Caco-2 (cell line): ENCODE results near the gene ATP9B. TPM values are rescaled to one million over a fixed set of nuclear protein-coding genes. Genes with fewer than 3 reads are reported as not detected.
"Not testable (repeated sequence)": the region's sequence is repeated elsewhere in the genome, so short reads cannot be mapped to it uniquely, and the experiment has no call there.

Experiments used
- BruUV-seq: library from RNA; stranded (reverse); fragments of 400-500 nt; replicated peaks from 2 replicates; lab custom pipeline; 2021; lab: Mats Ljungman, UMichigan
- CTCF ChIA-PET: fragments of 300-600 bp; sonication (Branson Sonifier 250); formaldehyde crosslinking; loops from one replicate; lab custom pipeline; 2022; ENCODE audit warnings: antibody characterized with exemption; lab: Charles Lee
- POLR2A ChIA-PET: fragments of 300-600 bp; sonication (Branson Sonifier 250); formaldehyde crosslinking; loops from one replicate; lab custom pipeline; 2022; ENCODE audit warnings: antibody characterized with exemption; lab: Charles Lee
- DNase-seq, 2 experiments: peaks; one replicate each; pipeline versions ENCODE4 v3.0.0 to v3.0.0-alpha.2; 2020 to 2022
- H3K27me3 ChIP-seq: replicated peaks from 2 replicates; pipeline ENCODE4 v1.6.0; 2011; ENCODE audit warnings: low read length; ENCODE audit not compliant: control insufficient read depth, insufficient read depth
- H3K36me3 ChIP-seq: 2 replicates; pipeline ENCODE4 v1.5.1; 2011; ENCODE audit warnings: low read length; ENCODE audit not compliant: control insufficient read depth, insufficient read depth
- H3K4me1 ChIP-seq: fragments of 250-450 bp; sonication (Bioruptor Pico); 2 replicates; pipeline ENCODE4 v1.5.1; 2020; ENCODE audit warnings: mild to moderate bottlenecking
- H3K4me3 ChIP-seq: 2 replicates; pipeline ENCODE4 v1.5.1; 2011; ENCODE audit warnings: low read depth, mild to moderate bottlenecking, control low read depth, low read length
- H3K9me3 ChIP-seq: fragments of 250-450 bp; sonication (Bioruptor Pico); 2 replicates; pipeline ENCODE4 v1.5.1; 2020; ENCODE audit warnings: mild to moderate bottlenecking, moderate library complexity
- H3K27ac Mint-ChIP-seq: one replicate; pipeline ENCODE4 v1.8.0; 2022; ENCODE audit warnings: mixed read lengths; ENCODE audit not compliant: unreplicated experiment
- H3K27me3 Mint-ChIP-seq: one replicate; pipeline ENCODE4 v1.8.0; 2022; ENCODE audit warnings: mixed read lengths; ENCODE audit not compliant: insufficient read depth, unreplicated experiment
- H3K36me3 Mint-ChIP-seq: one replicate; pipeline ENCODE4 v1.8.0; 2022; ENCODE audit warnings: mild to moderate bottlenecking, mixed read lengths; ENCODE audit not compliant: insufficient read depth, unreplicated experiment
- H3K4me1 Mint-ChIP-seq: one replicate; pipeline ENCODE4 v1.8.0; 2022; ENCODE audit warnings: low read depth, mixed read lengths; ENCODE audit not compliant: unreplicated experiment
- H3K4me3 Mint-ChIP-seq: one replicate; pipeline ENCODE4 v1.8.0; 2022; ENCODE audit warnings: mild to moderate bottlenecking, moderate library complexity, mixed read lengths; ENCODE audit not compliant: unreplicated experiment
- H3K9me3 Mint-ChIP-seq: one replicate; pipeline ENCODE4 v1.8.0; 2022; ENCODE audit warnings: mixed read lengths; ENCODE audit not compliant: unreplicated experiment
- CTCF ChIP-seq, 2 experiments: fragments of 200-600 bp in 1 of 2; IDR thresholded peaks; 1 replicate in 1 of 2; 2 replicates in 1 of 2; pipeline versions ENCODE4 v1.5.1 to v1.8.0; 2011 to 2022; ENCODE audit warnings: antibody characterized with exemption in 1 of 2, control low read depth in 1 of 2, inconsistent platforms in 1 of 2, low read depth in 1 of 2, low read length in 1 of 2, mild to moderate bottlenecking in 1 of 2, moderate library complexity in 1 of 2; ENCODE audit not compliant: insufficient read depth in 1 of 2, severe bottlenecking in 1 of 2, unreplicated experiment in 1 of 2
- intact Hi-C: fragments of 100-400 bp; cut with micrococcal nuclease; formaldehyde crosslinking; loops from one replicate; pipeline ENCODE4 v1.10.0; 2022; ENCODE audit not compliant: unreplicated experiment
- total RNA-seq: library from RNA; stranded (reverse); gene quantifications from 2 replicates; pipeline ENCODE4 v1.2.3, GENCODE V29; 2022

The ATP9B gene
- total RNA-seq, 1 experiment from 2014 or later = 15.8 TPM

- no peak overlapping the region for H3K4me3 Mint-ChIP-seq
- intact Hi-C loops = no loop called here
These were observed 257.4 kb downstream of the ATP9B start for GRCh38 chr18:79326413-79327198.

GRCh38 chr18:79327199-79327721 lies 258.1 kb downstream of the ATP9B start:
- no peaks in the 10 kb centered on the region for H3K9me3 ChIP-seq
- TF ChIP-seq CTCF (IDR thresholded peaks at IDR 0.05; ENCODE audit: insufficient read depth in 1 of 2, low read depth in 1 of 2, low read length in 1 of 2, severe bottlenecking in 1 of 2, unreplicated experiment in 1 of 2) = no peak
- Mint-ChIP-seq H3K4me1 (no peaks in the 10 kb centered on the region), H3K27ac (no peak overlapping the region), H3K27me3 (no peaks in the 10 kb centered on the region), H3K36me3 (no peaks in the 10 kb centered on the region), H3K9me3 (no peaks in the 10 kb centered on the region), H3K4me3 (no peak overlapping the region)
- no peaks in the 10 kb centered on the region for H3K27me3 ChIP-seq
- H3K4me3 ChIP-seq = no peak overlapping the region
- POLR2A ChIA-PET = no interaction called here
- DNase-seq = no peak
- CTCF ChIA-PET = no interaction called here
- intact Hi-C loops = no loop called here
- no peaks in the 10 kb centered on the region for H3K36me3 ChIP-seq
- no peaks in the 10 kb centered on the region for H3K4me1 ChIP-seq
- BruUV-seq = no TSS peak

More at GRCh38 chr18:79326413-79327198, 257.4 kb downstream of the ATP9B start:
- no peaks in the 10 kb centered on the region for H3K27me3 Mint-ChIP-seq
- no peaks in the 10 kb centered on the region for H3K36me3 Mint-ChIP-seq
- BruUV-seq = no TSS peak
- H3K36me3 ChIP-seq = no peaks in the 10 kb centered on the region
- CTCF ChIA-PET = no interaction called here
- no peak overlapping the region for H3K27ac Mint-ChIP-seq
- H3K27me3 ChIP-seq = no peaks in the 10 kb centered on the region
- no peak for TF ChIP-seq CTCF (IDR thresholded peaks at IDR 0.05; ENCODE audit: insufficient read depth in 1 of 2, low read depth in 1 of 2, low read length in 1 of 2, severe bottlenecking in 1 of 2, unreplicated experiment in 1 of 2)
- H3K4me1 Mint-ChIP-seq = no peaks in the 10 kb centered on the region
- no peaks in the 10 kb centered on the region for H3K4me1 ChIP-seq
- POLR2A ChIA-PET = no interaction called here
- DNase-seq = no peak
- H3K4me3 ChIP-seq = no peak overlapping the region
- no peaks in the 10 kb centered on the region for H3K9me3 ChIP-seq
- no peaks in the 10 kb centered on the region for H3K9me3 Mint-ChIP-seq

GRCh38 chr18:79327915-79328314 lies 258.7 kb downstream of the ATP9B start:
- H3K4me3 Mint-ChIP-seq, DNase-seq, H3K36me3 Mint-ChIP-seq, H3K27me3 Mint-ChIP-seq, H3K4me3 ChIP-seq, H3K4me1 ChIP-seq, H3K36me3 ChIP-seq, H3K9me3 Mint-ChIP-seq, intact Hi-C loops, H3K9me3 ChIP-seq, CTCF ChIA-PET, BruUV-seq, H3K4me1 Mint-ChIP-seq, H3K27me3 ChIP-seq, H3K27ac Mint-ChIP-seq, POLR2A ChIA-PET: not testable (repeated sequence)
